ENCODE data around the gene NT5M.

The NT5M gene

GRCh38 chr17:17342242-17342945 is 39.2 kb downstream of the NT5M start:
- H3K9me3 ChIP-seq, result no peaks in the 10 kb centered on the region
- H3K36me3 ChIP-seq, result no peaks in the 10 kb centered on the region
- H3K4me3 ChIP-seq (ENCODE audit: low read depth in 1 of 2, low read length in 1 of 2), result no peak overlapping the region
- no peaks in the 10 kb centered on the region for H3K27me3 ChIP-seq
- H3K27ac ChIP-seq, result no peak overlapping the region
- no peaks in the 10 kb centered on the region for H3K4me1 ChIP-seq (ENCODE audit: control insufficient read depth in 1 of 2, insufficient read depth in 1 of 2, low read depth in 1 of 2, low read length in 1 of 2)
- TF ChIP-seq, protein P1, sequence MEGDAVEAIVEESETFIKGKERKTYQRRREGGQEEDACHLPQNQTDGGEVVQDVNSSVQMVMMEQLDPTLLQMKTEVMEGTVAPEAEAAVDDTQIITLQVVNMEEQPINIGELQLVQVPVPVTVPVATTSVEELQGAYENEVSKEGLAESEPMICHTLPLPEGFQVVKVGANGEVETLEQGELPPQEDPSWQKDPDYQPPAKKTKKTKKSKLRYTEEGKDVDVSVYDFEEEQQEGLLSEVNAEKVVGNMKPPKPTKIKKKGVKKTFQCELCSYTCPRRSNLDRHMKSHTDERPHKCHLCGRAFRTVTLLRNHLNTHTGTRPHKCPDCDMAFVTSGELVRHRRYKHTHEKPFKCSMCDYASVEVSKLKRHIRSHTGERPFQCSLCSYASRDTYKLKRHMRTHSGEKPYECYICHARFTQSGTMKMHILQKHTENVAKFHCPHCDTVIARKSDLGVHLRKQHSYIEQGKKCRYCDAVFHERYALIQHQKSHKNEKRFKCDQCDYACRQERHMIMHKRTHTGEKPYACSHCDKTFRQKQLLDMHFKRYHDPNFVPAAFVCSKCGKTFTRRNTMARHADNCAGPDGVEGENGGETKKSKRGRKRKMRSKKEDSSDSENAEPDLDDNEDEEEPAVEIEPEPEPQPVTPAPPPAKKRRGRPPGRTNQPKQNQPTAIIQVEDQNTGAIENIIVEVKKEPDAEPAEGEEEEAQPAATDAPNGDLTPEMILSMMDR (IDR thresholded peaks at IDR 0.05), result no peak

DNA sequence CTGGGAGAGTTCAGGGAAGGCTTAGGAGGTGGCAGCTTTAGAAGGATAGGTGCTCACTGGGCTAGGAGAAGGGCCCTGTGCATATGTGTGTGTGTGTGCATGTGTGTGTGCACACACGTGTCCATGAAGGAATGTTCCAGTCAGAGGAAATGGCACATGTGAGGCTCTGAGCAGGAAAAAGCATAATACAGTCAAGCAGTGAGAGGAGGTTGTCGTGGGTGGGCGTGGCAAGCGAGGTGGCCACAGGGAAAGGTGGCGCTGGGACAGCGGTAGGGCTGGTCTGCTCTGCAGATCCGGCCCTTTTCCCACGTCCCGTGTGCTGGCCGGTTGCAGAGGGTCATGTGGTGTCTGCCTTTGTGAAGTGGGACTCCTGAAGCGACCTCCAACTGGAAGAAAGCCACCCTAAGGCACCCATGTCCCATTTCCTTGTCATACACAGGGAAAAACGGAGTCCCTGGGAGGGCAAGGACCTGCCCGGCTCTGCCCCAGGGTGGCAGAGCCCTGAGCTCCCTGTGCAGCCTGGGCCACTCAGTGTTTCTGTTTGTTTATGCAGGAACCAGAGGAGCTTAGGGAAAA is 40.1 kb downstream of the NT5M start:
- Histone ChIP-seq H3K36me3 (no peaks in the 10 kb centered on the region), H3K27me3 (no peaks in the 10 kb centered on the region), H3K27ac (no peak overlapping the region), H3K9me3 (no peaks in the 10 kb centered on the region), H3K4me3 (ENCODE audit: low read depth in 1 of 2, low read length in 1 of 2) (no peak overlapping the region), H3K4me1 (ENCODE audit: control insufficient read depth in 1 of 2, insufficient read depth in 1 of 2, low read depth in 1 of 2, low read length in 1 of 2) (no peaks in the 10 kb centered on the region)
- TF ChIP-seq, protein P1 (IDR thresholded peaks at IDR 0.05), result no peak

DNA sequence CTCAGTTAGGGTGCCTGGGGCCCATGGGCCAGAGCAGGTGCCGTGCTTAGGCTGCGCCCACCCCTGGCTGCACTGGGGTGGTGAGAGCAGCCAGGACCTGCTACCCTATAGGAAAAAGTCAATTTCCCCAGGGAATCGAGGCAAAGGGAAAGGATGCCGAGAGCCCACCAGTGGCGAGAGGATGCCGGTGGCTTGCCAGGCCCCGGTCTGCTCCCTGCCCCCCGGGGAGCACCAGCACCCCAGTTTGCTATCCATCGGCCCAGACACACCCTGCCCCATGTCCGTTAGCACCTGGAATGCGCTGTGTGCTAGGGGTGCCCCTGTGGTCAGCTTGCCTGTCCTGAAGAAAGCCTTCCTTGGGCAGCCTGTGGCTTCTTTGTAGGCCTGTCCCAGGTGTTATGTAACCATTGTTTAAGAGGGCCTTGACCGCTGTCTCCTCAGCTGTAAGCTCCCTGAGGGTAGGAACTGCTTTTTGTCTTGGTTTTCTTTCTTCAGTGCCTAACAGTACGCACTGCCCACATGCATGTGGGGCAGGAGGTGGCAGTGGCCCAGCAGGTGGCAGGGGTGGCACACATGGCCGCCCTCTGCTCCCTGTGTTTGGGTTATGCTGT is 40.8 kb downstream of the NT5M start:
- no peaks in the 10 kb centered on the region for H3K4me1 ChIP-seq (ENCODE audit: control insufficient read depth in 1 of 2, insufficient read depth in 1 of 2, low read depth in 1 of 2, low read length in 1 of 2)
- no peak overlapping the region for H3K27ac ChIP-seq
- TF ChIP-seq, protein P1 (IDR thresholded peaks at IDR 0.05), result no peak
- H3K36me3 ChIP-seq, result no peaks in the 10 kb centered on the region
- H3K27me3 ChIP-seq, result no peaks in the 10 kb centered on the region
- H3K4me3 ChIP-seq (ENCODE audit: low read depth in 1 of 2, low read length in 1 of 2), result no peak overlapping the region
- no peaks in the 10 kb centered on the region for H3K9me3 ChIP-seq

DNA sequence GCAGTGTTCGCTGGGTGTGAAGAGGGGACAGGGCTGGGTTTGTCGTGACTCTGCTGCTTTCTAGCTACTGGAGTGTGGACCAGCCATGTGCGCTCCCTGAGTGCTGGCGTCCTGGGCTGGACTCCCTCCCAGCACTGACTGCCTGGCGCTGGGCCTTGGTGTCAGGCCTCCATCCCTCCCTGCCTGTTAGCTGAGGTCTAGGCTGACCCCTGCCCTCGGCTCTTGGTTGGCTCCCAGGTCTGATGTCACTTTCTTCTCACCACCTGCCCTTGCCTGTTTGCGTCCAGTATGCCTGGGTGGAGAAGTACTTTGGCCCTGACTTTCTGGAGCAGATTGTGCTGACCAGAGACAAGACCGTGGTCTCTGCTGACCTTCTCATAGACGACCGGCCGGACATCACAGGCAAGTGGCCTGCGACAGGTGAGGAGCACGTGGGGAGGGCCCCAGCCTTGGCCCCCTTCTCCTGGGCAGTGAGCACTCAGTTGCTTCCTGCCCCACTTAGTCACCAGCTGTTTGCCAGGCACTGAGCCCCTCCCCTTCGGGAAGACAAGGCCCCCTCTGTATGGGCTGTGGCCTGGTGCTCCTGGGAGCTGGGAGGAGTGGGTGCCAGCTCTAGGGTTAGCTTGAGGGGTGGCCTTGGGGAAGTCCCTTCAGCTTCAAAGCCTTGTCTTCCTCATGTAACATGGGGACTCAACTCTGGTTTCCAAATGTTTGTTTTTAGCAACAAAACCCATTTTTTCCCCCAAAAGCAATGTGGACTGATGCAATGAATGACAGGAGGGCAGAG is 41.5 kb downstream of the NT5M start:
- Histone ChIP-seq H3K36me3 (no peaks in the 10 kb centered on the region), H3K27me3 (no peaks in the 10 kb centered on the region), H3K9me3 (no peaks in the 10 kb centered on the region), H3K4me3 (ENCODE audit: low read depth in 1 of 2, low read length in 1 of 2) (no peak overlapping the region), H3K27ac (no peak overlapping the region), H3K4me1 (ENCODE audit: control insufficient read depth in 1 of 2, insufficient read depth in 1 of 2, low read depth in 1 of 2, low read length in 1 of 2) (no peaks in the 10 kb centered on the region)
- TF ChIP-seq, protein P1 (IDR thresholded peaks at IDR 0.05), result no peak

DNA sequence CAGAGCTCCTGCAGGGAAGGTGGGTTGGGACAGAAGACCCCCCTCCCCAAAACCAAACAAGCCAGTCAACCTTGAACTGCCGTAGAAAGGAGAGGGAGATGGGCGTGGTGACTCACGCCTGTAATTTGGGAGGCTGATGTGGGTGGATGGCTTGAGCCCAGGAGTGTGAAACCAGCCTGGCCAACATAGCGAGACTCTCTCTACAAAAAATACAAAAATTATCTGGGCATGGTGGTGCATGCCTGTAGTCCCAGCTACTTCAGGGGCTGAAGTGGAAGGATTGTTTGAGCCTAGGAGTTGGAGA is 42.1 kb downstream of the NT5M start:
- TF ChIP-seq, protein P1 (IDR thresholded peaks at IDR 0.05), result no peak
- H3K4me1 ChIP-seq (ENCODE audit: control insufficient read depth in 1 of 2, insufficient read depth in 1 of 2, low read depth in 1 of 2, low read length in 1 of 2), result no peaks in the 10 kb centered on the region
- H3K4me3 ChIP-seq (ENCODE audit: low read depth in 1 of 2, low read length in 1 of 2), result no peak overlapping the region
- no peaks in the 10 kb centered on the region for H3K36me3 ChIP-seq
- no peaks in the 10 kb centered on the region for H3K27me3 ChIP-seq
- H3K9me3 ChIP-seq, result no peaks in the 10 kb centered on the region
- H3K27ac ChIP-seq, result no peak overlapping the region
